CD4-positive, alpha-beta T cell treated with Interleukin-17A for 1 hour (primary cell): ENCODE measurements around the gene CBFA2T2.
"Not testable (repeated sequence)": the region's sequence is repeated elsewhere in the genome, so short reads cannot be mapped to it uniquely, and the experiment has no call there.

ENCODE experiments used
- DNase-seq: peaks from one replicate; pipeline ENCODE4 v3.0.0-alpha.2; 2020

Gene CBFA2T2

GRCh38 chr20:33553516-33553915 is 63.6 kb downstream of the CBFA2T2 start:
- no peak for DNase-seq

- peak; percentile 95 for DNase-seq
Observed at GRCh38 chr20:33554914-33555420, 65.1 kb downstream of the CBFA2T2 start.

- DNase-seq = no peak
Observed at GRCh38 chr20:33555755-33556154, 65.9 kb downstream of the CBFA2T2 start.

- no peak for DNase-seq
Observed at GRCh38 chr20:33556246-33556645, 66.3 kb downstream of the CBFA2T2 start.

- DNase-seq = no peak
Observed at GRCh38 chr20:33558348-33559144, 68.7 kb downstream of the CBFA2T2 start.

- no peak for DNase-seq
Observed at GRCh38 chr20:33559212-33559611, 69.3 kb downstream of the CBFA2T2 start.

- no peak for DNase-seq
Observed at GRCh38 chr20:33560026-33560425, 70.1 kb downstream of the CBFA2T2 start.

GRCh38 chr20:33561053-33561452 is 71.2 kb downstream of the CBFA2T2 start:
- not testable (repeated sequence) for DNase-seq

GRCh38 chr20:33561692-33562601 is 72.1 kb downstream of the CBFA2T2 start:
- DNase-seq = no peak

GRCh38 chr20:33563788-33564187 is 73.9 kb downstream of the CBFA2T2 start:
- DNase-seq = no peak

GRCh38 chr20:33566781-33567603 is 77.1 kb downstream of the CBFA2T2 start:
- no peak for DNase-seq

- no peak for DNase-seq
Observed at GRCh38 chr20:33567949-33568348, 78.1 kb downstream of the CBFA2T2 start.

- DNase-seq = no peak
Observed at GRCh38 chr20:33568378-33568777, 78.5 kb downstream of the CBFA2T2 start.

- DNase-seq = no peak
Observed at GRCh38 chr20:33568868-33569801, 79.2 kb downstream of the CBFA2T2 start.

GRCh38 chr20:33569802-33570391 is 80.0 kb downstream of the CBFA2T2 start:
- no peak for DNase-seq

GRCh38 chr20:33570743-33571142 is 80.8 kb downstream of the CBFA2T2 start:
- DNase-seq = no peak

GRCh38 chr20:33573268-33573667 is 83.4 kb downstream of the CBFA2T2 start:
- not testable (repeated sequence) for DNase-seq

GRCh38 chr20:33575282-33575681 is 85.4 kb downstream of the CBFA2T2 start:
- no peak for DNase-seq

GRCh38 chr20:33576432-33577125 is 86.7 kb downstream of the CBFA2T2 start:
- DNase-seq = no peak

GRCh38 chr20:33578510-33578909 is 88.6 kb downstream of the CBFA2T2 start:
- no peak for DNase-seq

GRCh38 chr20:33583143-33583542 is 93.2 kb downstream of the CBFA2T2 start:
- DNase-seq = no peak
